GM11168 (cell line): Measurements from ENCODE around the gene TTC17.

ENCODE experiments used
- in situ Hi-C: fragments of 300-500 bp; cut with MboI; formaldehyde crosslinking; loops from one replicate; pipeline ENCODE4 v1.12.0; 2022; ENCODE audit warnings: low sequenced_read_pairs; ENCODE audit not compliant: unreplicated experiment

TTC17 gene

GRCh38 chr11:43518408-43519160, 159.9 kb downstream of the TTC17 start:
- in situ Hi-C loops = no loop called here

- in situ Hi-C loops = no loop called here
These were observed 162.8 kb downstream of the TTC17 start for GRCh38 chr11:43521471-43521870.

GRCh38 chr11:43523632-43524031, 164.9 kb downstream of the TTC17 start:
- in situ Hi-C loops = no loop called here

- in situ Hi-C loops = no loop called here
These were observed 173.3 kb downstream of the TTC17 start for GRCh38 chr11:43532041-43532440.

- in situ Hi-C loops = no loop called here
These were observed 179.3 kb downstream of the TTC17 start for GRCh38 chr11:43537833-43538615.

GRCh38 chr11:43541993-43542392, 183.3 kb downstream of the TTC17 start:
- in situ Hi-C loops = no loop called here

- in situ Hi-C loops = no loop called here
These were observed 184.3 kb downstream of the TTC17 start for GRCh38 chr11:43542750-43543712.
